GM21367 (cell line): ENCODE results near the gene PLXNA3.
A peak's percentile ranks its signal among the peaks of the same experiment; 100 is the strongest.

ENCODE experiments used
- ATAC-seq: cut with Tn5 transposase; IDR thresholded peaks from one replicate; pipeline ENCODE4 v1.9.1; 2021; ENCODE audit not compliant: unreplicated experiment

The PLXNA3 gene

GRCh38 chrX:154458116-154458953 is at the start of gene PLXNA3:
TSS of gene PLXNA3 (plus strand) at chrX:154458281. CDS start at chrX:154460184, 1,903 bp downstream.
- ATAC-seq, result peak; percentile 63

GRCh38 chrX:154408659-154409221 is 49.3 kb upstream of the PLXNA3 start:
- ATAC-seq, result no peak

- ATAC-seq, result peak; percentile 42
Measured at GRCh38 chrX:154409222-154409871, 48.7 kb upstream of the PLXNA3 start, which contains the start of gene DNASE1L1. TSS of gene DNASE1L1 (minus strand) at chrX:154409254. CDS start at chrX:154405568, 3,686 bp downstream.

DNA sequence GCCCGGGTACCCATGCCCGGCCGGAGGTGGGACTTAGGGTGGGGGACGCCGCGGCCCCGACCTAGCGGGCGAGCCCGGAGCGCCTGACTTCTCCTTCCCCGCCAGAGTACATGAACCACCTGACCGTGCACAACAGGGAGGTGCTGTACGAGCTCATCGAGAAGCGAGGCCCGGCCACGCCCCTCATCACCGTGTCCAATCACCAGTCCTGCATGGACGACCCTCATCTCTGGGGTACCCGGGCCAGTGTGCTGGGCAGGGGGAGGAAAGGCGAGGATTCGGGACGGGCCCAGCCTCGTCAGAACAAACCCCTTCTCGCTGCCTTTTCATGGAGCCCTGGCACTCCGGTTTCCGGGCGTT is 46.1 kb upstream of the PLXNA3 start:
- ATAC-seq, result no peak

GRCh38 chrX:154412468-154412867 is 45.6 kb upstream of the PLXNA3 start:
- ATAC-seq, result no peak

DNA sequence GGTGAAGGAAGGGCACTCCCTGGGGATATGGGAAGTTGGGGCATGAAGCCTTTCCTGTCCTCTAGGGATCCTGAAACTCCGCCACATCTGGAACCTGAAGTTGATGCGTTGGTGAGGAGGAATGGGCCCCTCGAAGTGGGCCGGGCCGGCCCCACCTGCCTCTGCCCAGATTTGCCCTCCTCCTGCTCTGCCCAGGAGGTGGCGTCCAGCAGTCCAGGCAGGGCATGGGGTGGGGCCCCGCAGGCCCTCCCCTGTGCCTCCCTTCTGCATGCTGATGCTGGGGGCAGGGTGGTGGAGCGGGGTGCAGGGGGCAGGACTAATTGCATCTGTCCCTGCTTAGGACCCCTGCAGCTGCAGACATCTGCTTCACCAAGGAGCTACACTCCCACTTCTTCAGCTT is 44.9 kb upstream of the PLXNA3 start:
- no peak for ATAC-seq

GRCh38 chrX:154417157-154417556 is 40.9 kb upstream of the PLXNA3 start:
- no peak for ATAC-seq

- no peak for ATAC-seq
Measured at GRCh38 chrX:154419189-154419588, 38.9 kb upstream of the PLXNA3 start.

DNA sequence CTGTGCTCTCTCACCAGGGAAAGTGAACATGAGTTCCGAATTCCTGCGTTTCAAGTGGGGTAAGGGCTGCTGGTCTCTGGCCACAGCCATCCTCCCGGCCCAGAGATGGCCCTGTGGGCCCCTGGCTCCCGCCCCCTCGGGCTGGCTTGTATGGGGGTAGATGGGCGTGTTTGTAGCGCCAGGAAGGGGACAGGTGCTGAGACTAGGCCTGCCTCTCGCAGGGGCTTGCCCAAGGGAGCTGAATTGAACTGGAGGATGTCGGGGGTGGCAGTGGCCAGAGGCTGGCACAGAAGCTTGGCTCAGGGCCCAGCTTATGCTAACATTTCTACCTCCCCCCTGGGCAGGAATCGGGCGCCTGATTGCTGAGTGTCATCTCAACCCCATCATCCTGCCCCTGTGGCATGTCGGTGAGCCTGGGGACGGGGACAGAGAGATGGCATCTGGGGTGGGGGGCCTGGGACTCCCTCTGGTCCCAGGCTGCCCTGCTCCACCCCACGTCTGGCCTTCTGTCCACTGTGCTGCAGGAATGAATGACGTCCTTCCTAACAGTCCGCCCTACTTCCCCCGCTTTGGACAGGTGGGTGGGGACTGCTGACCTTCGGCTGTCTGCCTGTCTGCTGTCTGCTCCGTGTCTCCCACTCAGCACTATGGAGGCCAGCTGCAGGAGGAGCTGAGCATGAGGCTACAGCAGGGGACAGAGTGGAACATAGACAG is 38.2 kb upstream of the PLXNA3 start:
- ATAC-seq, result no peak

- ATAC-seq, result no peak
Measured at GRCh38 chrX:154420402-154420756, 37.7 kb upstream of the PLXNA3 start.

GRCh38 chrX:154426916-154427770 is 30.9 kb upstream of the PLXNA3 start:
- ATAC-seq, result no peak

- peak; percentile 94 for ATAC-seq
Measured at GRCh38 chrX:154428176-154429171, 29.6 kb upstream of the PLXNA3 start, which contains the start of gene ATP6AP1. TSS of gene ATP6AP1 (plus strand) at chrX:154428677. CDS start at chrX:154428693, 16 bp downstream.

GRCh38 chrX:154429711-154430110 is 28.4 kb upstream of the PLXNA3 start:
- no peak for ATAC-seq

DNA sequence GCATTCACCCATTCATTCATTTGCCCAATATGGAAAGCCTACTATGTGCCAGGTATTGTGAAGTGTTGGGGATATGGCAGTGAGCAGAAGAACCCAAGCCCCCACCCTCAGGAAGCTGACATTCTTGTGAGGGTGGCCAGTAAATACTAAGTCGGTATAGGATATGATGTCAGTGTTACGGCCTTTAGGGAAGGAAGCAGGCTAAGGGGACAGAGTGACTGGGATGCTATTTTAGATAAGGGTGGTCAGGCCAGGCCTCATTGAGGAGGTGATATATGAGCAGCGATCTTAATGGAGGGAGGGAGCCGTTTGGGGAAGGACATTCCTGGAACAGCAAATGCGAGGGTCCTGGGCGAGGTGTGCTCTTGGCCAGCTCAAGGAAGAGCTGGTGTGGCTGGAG is 27.6 kb upstream of the PLXNA3 start:
- ATAC-seq, result no peak

DNA sequence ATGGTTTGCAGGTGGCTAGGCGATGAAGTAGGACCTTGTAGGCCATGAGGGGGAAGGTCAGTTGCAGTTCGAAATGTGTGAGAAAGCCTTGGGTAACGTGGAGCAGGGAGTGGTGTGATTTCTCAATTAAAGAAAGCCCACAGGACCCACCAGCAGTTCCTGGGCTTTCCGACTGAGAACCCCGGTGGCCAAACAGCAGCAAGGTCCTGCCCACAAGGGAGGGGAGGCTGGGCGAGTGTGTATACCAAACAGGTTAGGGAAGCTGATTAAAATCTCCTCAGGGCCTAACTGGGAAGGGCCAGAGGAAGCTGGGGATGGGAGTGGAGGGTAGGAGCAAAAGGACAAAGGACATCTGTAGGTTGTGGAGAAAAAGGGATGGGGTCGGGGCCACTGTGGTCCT is 27.2 kb upstream of the PLXNA3 start:
- ATAC-seq, result no peak

GRCh38 chrX:154431341-154431740 is 26.7 kb upstream of the PLXNA3 start:
- no peak for ATAC-seq

GRCh38 chrX:154432210-154432609 is 25.9 kb upstream of the PLXNA3 start:
- ATAC-seq, result no peak

DNA sequence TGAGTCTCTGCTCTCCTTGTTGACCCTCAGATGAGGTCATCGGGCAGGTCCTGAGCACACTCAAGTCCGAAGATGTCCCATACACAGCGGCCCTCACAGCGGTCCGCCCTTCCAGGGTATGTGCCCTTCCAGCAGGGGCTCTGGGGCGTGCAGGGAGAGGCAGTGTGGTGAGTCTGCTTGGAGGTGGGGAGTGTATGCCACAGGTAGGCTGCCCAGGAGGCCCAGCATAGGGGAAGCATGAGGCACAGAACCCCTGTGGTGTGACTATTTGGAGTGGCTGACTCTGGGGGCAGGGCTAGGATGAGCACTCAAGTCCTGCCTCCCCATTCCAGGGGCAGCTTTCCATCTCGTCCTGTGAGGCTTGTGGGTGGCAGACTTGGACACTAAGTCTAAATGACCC is 24.5 kb upstream of the PLXNA3 start:
- ATAC-seq, result no peak
